Left lobe of liver (tissue), 2 donors: Measurements from ENCODE around the gene COL1A1. TPM values are rescaled to one million over a fixed set of nuclear protein-coding genes. Genes with fewer than 3 reads are reported as not detected.

Experiments used
- ATAC-seq: fragments of 200-7000 bp; cut with Tn5 transposase; one replicate; pipeline ENCODE4 v1.9.1; 2020; ENCODE audit warnings: mild to moderate bottlenecking, moderate library complexity
- DNase-seq: peaks from one replicate; pipeline ENCODE4 v3.0.0-alpha.2; 2020; ENCODE audit warnings: low spot score
- total RNA-seq: library from RNA; stranded (reverse); gene quantifications from one replicate; pipeline ENCODE4 v1.2.1, GENCODE V29; 2021
- donor health status: DM: no; HTN: no; CAD: no; lungs with moderate emphysema.
- donor health status: DM: no; HTN: yes; CAD: no.

COL1A1 gene
- total RNA-seq, 1 donor from 2014 or later = 19.3 TPM

GRCh38 chr17:50203086-50203485 is 1.7 kb upstream of the COL1A1 start:
- ATAC-seq (no peak), DNase-seq (no peak)

GRCh38 chr17:50200457-50201275 is 765 bp downstream of the COL1A1 start:
- peak; percentile 86 for ATAC-seq
- peak; percentile 87 for DNase-seq

- DNase-seq (peak; percentile 89), ATAC-seq (peak; percentile 90)
These were observed 1.5 kb downstream of the COL1A1 start for GRCh38 chr17:50199803-50200456.

GRCh38 chr17:50199211-50199802 is 2.1 kb downstream of the COL1A1 start:
- ATAC-seq = no peak
- DNase-seq = no peak

GRCh38 chr17:50198026-50198669 is 3.3 kb downstream of the COL1A1 start:
- peak; percentile 32 for ATAC-seq

GRCh38 chr17:50196826-50197225 is 4.6 kb downstream of the COL1A1 start:
- ATAC-seq = no peak
- no peak for DNase-seq

More at GRCh38 chr17:50198026-50198669, 3.3 kb downstream of the COL1A1 start:
- peak; percentile 65 for DNase-seq

- ATAC-seq (no peak), DNase-seq (no peak)
These were observed 5.4 kb downstream of the COL1A1 start for GRCh38 chr17:50196036-50196435.

- DNase-seq = no peak
- ATAC-seq = no peak
These were observed 6.2 kb downstream of the COL1A1 start for GRCh38 chr17:50194934-50195865.

GRCh38 chr17:50194140-50194933 is 7.1 kb downstream of the COL1A1 start:
- ATAC-seq (no peak), DNase-seq (no peak)

- ATAC-seq (no peak), DNase-seq (no peak)
These were observed 8.7 kb downstream of the COL1A1 start for GRCh38 chr17:50192618-50193291.

- DNase-seq (no peak), ATAC-seq (no peak)
These were observed 9.2 kb downstream of the COL1A1 start for GRCh38 chr17:50192144-50192617.

- no peak for ATAC-seq
- no peak for DNase-seq
These were observed 9.9 kb downstream of the COL1A1 start for GRCh38 chr17:50191359-50192143.

- DNase-seq = no peak
- no peak for ATAC-seq
These were observed 10.7 kb downstream of the COL1A1 start for GRCh38 chr17:50190603-50191358.

GRCh38 chr17:50190293-50190602 is 11.2 kb downstream of the COL1A1 start:
- DNase-seq (no peak), ATAC-seq (no peak)

- ATAC-seq (no peak), DNase-seq (no peak)
These were observed 11.7 kb downstream of the COL1A1 start for GRCh38 chr17:50189550-50190292.

GRCh38 chr17:50188921-50189549 is 12.4 kb downstream of the COL1A1 start:
- ATAC-seq = no peak
- no peak for DNase-seq
